Stimulated activated CD8-positive, alpha-beta memory T cell treated with anti-CD3 and anti-CD28 coated beads, Interleukin-7, amount 100 ng/mL, for 24 hours (primary cell): ENCODE data around the gene EHD4.

Source experiments
- DNase-seq: peaks from one replicate; pipeline ENCODE4 v3.0.0-alpha.2; 2020; ENCODE audit warnings: low read depth

EHD4 gene

DNA sequence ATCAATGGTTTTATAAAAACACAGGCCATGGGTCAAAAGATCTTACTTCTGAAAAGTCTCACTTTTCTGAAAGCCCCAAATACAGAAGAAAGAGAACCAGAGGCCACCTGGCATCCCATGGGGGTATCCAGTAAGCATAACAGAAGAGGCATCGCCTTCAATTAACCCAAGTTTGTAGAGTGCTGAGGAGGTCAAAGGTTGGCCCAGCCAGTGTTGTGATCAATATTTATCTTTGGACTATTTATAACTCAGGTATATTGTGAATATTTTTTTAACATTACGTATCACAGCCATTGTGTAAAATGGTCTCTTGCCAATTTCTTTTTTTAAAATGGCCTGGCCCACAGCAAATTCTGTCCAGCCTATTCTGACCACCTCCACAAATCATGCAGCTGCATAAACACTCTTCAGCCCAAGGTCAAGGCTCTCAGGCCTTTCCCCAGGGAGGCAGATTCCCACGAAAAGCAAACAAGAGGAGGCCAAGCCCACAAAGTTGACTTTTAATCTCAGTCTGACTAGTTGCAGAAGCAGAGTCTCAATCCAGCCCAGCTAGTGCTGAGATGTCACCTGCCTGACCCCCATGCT lies 52.3 kb downstream of the EHD4 start:
- no peak for DNase-seq

DNA sequence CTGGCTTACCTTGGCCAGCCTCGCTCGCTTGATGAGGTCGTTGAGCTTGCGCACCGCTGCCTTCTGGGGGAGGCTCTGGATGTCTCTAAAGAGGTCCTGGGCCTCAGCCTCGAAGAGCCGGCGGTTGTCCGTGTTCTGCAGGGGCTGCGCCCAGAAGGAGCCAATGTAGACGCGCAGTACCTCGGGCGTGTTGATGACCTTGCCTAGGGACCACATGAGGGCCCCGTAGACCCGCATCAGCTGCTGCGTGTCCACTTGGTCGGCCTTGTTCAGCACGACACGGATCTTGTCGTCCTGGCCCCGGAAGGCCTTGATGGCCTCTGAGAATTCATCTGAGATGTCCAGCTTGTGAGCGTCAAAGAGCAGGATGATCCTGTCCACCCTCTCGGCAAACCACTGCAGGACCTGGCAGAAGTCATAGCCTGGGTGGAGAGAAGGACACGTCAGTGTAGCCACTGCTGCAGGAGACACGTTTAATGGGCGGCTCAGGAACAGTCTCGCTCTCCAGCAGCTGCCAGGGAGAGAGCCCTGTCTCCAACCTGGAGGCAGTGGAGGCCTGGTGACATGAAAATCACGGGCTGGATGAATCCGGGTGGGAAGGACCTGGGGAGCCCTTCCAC lies 53.0 kb downstream of the EHD4 start:
- no peak for DNase-seq

DNA sequence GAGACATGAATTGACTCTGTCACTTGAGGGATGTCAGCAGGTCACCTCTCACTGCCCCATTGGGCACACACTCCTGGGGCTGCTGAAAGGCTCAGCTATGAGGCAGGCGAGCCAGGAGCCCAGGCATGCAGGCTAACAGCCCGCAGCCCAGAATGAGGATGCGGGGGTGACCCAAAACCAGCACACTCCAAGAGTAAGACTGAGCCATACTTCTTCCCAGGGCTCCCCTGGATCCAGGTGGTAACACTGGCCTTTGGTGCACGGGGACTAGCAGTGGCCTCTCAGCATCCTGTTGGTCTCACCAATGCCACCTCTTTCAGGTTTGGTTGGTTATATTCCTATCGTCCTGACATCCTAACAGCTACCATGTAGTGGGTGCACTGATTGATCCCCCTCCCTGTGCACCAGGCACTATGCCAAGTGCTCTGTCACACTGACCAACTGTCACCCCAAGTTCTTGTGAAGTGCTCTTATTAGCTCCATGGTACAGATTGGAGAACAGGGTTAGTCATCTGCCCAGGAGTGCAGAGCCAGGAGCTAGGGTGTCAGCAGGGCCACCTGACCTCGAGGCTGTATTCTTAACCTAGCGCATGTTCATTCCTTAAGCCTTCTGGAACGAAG lies 53.7 kb downstream of the EHD4 start:
- DNase-seq: no peak

DNA sequence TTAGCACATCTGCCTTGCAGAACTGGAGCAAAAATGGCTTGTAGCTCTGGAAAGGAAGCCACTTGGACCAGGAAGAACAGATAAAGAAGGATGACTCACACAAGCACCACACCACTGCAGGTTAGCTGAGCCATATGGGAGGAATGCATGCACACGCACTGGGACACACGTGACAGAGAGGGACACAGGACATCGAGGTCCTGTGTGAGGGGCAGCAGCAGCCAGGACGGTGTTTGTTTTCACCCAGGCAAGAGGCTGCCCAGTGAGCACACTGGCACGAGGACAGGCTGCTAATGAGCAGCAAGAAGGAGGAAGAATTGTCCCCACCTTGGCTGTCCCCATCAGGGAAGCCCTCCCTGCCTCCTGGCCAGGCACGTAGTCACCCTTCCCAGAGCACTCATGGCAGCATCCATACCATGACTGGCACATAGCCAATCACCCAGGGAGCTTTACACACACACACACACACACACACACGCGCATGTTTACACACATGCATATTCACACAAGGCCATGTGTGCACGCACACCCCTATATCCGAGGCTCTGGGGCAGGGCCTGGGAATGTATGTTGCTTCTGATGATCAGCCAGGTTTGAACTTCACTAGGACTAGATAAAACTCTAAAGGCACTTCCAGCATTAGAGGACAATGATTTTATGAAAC lies 54.5 kb downstream of the EHD4 start:
- no peak for DNase-seq

DNA sequence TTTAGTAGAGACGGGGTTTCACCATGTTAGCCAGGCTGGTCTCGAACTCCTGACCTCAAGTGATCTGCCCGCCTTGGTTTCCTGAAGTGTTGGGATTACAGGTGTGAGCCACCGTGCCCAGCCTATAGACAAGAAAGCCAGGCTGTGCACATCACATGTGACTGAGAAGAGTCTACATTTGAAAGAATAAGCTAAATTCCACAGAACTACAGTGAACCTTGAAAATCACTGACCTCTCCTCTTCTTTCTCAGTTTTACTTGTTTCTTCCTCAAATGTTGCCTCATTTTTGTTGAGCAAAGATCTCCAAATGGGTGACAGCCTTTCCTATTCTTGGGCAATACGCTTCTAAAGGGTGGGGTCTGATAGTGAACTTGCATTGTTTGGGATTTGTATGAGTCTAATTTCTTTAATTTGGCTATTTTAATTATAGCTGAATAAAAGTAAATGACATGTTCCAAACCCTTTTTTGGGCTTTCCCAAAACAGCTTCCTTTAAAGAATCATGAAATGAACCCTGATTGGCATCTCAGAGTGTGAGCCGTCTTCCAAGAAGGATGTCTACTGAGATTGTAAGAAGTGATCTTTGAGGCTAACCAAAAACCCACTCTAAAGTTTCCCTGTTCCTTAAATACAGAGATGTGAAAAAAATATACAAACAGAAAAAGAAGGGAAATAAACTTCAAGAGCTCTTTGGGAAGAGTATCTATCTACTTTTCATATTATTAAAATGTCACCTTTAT lies 56.9 kb downstream of the EHD4 start:
- no peak for DNase-seq

DNA sequence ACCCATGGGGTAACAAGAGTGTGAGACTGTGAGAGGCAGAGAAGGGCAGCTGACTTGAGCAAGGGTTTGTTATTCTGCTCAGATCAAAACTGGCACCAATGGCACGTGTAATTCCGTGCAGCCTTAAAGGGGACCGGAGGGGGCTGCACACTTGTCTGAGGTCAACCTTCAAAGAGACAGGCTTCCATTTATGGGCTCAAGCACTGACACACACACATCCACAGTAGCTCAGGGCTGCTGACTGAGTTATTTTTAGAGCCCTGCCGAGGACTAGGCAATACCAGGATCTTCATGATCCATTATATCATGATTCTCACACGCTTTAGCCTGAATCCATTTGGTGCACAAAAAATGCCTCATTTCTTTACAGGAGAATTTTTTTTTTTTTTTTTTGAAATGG lies 57.9 kb downstream of the EHD4 start:
- no peak for DNase-seq

DNA sequence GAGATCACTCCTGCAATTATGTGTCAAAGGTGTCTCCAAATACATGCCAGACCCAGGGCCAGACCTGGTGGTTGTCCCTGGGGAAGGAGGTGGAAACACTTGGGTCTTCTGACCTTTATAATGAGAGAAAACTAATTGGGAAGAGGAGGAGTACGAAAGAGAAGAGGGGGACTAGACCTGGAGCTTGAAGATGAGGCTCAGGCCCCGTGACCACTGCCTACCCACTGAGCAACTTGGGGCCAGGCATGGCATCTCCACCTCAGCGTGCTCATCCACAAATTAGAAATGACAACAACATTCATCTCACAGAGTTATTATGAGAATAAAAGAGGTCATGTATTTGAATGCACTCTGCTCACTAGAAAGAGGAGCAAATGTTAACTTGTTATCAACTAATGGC lies 59.1 kb downstream of the EHD4 start:
- DNase-seq: no peak

DNA sequence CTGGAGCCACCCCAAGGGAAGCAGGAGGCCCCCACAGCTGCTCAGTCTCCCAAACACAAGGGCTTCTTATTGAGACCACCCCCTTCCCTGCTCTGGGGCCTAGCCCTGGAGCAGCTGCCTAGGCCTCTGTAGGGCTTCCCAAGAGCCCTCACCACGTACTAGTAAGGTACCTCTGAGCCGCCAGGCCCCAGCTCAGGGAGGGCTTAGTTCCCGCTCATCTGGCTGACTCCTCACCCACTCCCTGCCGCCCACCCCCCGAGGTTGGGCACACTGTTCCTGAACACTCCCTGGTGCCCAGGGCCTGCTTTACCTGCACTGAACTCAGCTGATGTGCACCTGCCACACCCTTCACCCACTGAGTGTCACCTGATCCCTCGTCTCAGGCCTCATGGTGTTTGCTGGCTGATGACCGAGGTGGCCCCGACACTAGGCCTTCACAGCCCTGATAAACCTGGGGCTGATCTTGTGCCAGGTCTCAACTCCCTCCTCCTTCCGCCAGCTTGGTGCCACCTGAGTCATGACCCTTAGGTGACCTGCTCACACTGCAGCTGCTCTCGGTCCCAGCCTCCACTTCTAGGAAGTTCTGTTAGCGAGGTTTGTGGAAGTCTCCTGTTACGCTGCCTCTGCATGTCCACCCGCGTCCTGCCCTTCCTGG lies 60.5 kb downstream of the EHD4 start:
- DNase-seq: no peak

DNA sequence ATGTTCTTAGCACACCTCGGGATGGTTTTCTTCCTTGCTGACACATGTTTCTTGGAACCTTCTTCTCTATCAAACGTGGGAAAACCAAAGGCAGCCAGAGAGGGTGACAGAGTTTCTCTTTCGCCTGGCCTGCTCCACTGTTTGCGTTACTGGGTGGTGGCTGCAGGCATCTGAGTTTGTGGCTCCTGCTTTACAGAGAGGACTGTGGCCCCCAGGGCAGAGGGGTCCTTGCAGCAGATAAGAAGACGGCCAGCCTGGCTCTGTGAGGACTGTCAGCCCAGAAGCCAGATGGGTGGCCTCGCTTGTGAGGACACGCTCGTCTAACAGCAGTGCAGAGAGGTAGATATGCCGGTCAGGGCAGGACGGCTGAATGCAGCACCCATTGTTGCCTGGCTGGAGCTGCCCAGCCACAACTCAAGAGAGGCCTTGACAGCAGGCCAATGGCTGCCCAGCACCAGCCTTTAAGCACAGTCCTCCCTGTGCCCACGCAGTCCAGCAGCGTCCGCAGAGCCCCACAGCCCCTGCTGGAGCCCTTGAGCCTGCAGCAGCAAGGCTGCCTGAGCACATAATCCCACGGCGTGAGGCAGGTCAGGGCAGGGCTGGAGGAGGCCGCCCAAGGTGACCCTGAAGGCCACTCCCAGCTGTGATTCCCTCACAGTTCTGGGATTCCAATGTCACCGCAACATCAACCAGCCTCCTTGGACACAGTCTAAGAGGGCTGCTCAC lies 63.5 kb downstream of the EHD4 start:
- DNase-seq: no peak

DNA sequence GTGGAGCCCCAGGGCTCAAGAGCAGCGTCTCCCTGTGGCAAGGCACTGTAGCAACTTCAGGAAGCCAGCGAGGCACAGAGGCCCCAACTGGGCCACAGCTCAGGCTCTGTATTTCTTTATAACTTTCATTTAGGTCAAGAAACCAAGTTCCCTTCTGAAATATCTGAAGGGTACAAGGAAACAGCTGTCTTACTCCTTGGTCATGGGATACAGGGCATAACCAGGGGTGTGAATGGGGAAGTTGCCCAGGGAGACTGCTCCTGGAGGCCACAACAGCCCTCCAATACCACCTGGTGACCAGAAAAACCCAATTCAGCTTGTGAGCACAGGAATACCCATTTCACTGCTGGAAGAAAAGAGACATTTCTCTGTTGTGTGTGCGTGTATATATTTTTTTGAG lies 65.2 kb downstream of the EHD4 start:
- DNase-seq: no peak

DNA sequence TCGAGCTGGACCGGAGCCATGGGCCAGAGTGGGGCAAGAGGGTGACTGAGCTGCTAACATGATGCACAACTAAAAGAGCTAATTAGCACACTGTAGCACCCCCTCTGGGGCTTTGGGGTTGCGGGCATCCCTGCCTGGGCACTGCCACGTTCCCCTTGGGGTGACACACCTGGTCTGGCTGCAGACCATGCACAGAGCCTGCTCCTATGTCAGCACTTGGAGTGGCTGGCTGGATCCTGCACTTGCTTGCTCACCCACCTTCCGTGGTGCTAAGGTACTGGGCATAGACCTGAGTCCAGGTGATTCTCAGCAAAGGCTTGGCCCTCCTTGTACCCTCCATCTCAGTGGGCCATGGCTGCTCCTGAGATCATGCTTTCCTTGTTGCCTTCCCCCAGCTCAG lies 65.7 kb downstream of the EHD4 start:
- DNase-seq: no peak

DNA sequence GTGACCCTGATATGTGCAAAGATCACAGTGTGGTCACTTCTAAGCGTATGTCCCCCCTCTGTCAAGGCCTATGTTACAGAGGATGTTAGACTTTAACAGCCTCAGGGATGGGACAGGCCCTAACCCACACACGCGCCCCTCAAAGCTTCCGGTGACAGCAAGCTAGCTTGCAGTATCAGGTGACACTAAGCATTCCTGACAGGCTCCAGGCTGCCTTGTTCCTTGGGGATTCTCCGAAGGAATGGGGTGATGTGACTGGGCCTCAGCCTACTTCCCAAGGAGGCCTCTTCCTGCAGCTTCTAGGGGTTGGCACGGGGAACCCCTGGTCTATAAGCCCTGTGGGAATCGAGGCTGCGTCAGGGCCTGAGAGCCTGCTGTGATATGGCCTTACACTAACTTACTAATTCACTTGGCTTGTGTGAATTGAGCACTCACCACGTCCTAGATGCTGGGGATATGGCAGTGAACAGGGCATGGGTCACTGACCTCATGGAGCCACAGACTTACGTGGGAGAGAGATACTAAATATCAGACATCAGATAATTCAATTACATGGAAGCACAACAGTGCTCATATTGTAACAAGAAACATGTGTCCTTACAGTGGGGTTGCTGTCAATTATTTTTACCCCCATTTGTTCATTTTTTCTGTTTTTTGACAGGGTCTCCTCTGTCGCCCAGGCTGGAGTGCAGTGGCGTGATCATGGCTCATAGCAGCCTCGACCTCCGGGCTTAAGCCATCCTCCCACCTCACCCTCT lies 67.1 kb downstream of the EHD4 start:
- DNase-seq: no peak

DNA sequence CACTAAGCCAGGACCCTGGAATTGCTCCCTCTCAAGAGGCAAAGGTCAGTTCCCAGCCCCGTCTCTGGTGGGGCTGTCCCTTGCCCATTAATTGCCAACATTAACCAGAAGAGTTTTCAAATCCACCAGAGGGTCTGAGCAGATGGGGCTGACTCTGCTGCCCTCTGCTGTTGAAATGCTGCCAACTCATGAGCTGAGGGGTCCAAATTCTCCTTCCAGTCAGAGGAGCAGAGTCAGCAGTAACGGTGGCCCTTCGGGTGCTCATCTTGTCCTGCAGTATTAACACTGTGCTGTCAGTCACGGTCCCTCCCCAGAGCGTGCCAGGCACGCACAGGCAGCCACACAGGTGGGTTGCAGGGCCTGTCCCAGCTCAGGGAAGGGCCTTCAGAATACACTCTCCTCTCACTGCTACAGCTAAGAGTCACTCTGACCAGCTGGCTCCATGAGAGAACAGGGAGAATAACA lies 67.8 kb downstream of the EHD4 start:
- peak; percentile 44 for DNase-seq

DNA sequence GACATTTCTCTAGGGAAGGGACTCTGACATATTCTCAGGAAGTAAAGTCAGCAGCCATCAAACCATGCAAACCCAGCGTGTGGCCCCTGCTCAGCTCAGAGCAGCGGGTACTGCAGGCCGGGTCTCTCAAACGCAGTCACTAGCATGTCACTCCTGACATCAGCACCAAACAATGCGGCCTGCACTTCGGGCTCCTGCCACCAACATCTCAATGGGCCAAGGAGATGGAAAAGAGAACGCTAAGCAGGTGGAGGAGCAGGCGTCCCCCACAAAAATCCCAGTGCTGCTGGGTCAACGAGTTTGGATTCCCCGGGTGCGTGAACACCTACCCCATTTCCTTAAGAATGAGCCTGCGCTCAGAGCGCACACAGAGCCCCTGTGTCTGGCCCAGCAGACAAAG lies 68.6 kb downstream of the EHD4 start:
- DNase-seq: no peak

DNA sequence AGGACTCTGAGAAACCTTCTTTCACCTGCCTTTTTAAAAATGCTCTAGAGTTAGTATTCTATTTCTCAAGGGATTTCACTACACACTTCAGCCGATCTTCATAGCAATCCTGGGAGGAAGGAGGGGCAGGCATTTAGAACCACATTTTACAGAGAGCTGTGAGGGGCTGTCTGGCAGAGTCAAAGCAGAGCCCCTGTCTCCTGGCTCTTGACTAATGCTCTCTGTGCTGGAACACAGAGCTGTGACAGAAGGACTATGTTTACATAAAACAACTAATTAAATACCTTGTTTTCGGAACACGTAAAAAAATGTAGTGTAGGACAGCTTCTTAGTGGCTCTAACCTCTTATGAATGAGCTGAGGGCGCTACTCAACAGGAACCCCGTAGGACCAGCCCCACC lies 70.9 kb downstream of the EHD4 start:
- no peak for DNase-seq

DNA sequence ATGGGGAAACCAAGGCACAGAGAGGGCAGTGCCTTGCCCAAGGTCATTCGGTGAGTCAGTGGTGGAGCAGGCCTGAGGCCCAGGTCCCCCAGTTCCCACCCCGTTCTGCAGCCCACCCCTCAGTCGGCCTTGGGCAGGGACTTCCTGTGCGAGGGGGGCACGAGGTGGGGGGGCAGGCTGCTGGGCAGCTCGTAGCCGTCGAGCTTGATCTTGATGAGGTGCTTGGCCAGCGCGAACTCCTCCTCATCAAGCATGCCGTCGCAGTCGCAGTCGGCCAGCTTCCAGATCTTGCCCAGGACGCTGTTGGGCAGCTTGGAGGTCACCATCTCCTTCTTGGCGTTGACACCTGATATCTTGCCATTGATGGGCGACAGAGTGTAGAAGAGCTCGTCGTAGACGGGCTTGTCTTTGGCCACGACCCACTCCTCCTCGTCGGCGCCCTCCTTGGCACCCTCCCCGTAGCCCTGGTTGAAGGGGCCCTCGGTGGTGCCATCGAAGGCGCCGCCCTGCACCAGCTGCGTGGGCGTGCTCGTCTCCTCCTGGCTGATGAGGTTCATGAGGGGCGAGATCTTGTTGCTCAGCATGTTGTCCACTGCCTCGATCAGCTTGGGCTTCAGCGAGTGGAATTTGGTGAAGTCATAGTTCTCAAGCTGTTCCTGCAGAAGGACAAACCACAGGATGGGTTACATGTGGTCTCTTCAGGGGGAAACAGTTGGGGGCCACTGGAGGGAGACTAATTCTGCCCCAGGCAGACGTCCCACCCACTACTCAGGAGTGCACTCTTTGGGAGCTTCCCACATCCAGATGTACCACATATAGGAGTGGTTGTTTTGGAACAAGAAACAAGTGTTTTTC lies 71.6 kb downstream of the EHD4 start:
- no peak for DNase-seq

DNA sequence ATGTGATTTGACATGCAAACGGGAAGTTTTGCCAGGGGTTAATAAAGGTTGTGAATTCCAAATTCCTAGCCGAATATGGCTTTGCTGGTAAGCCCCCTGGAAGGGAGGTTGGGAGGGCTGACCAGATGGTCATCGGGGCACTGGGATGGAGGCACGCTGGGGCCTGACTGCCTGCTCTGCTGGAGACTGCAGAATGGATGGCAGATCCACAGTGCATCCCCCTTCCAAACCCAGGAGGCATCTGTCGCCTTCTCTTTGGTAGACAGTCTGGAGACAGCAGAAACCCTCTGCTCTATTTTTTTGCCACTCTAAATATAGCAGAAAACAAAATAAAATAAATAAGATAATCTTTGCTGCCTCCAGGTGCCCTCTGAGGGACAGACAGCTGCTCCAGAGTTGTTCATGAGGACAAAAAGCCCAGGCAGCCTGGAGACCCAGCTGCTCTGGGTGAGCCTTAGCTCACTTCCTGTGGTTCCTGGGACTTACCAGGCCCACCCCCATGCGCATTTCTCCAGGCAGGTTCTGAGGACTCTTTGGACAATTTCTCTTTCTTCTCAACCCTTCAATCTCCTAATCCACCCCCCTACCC lies 72.4 kb downstream of the EHD4 start:
- DNase-seq: no peak

DNA sequence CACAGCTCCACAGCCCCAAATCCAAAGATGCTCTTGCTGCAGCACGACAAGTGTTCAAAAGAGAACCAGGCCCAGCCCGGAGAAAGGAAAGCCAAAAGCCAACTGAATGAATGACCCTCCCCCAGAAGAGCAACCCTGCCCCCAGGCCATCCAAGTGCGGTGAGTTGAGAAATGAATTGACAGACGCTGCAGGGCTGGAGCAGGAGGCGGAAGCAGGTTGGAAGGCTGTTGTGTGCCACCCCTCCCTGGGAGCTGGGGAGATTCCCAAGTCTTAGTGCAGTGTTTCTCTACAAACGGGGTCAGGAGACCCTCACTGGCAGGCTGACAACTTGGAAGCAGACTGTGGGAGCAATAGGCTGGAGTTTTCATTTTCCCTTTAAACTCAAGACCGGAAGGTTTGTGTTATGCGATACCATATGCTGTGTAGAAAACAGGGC lies 75.0 kb downstream of the EHD4 start:
- DNase-seq: no peak

DNA sequence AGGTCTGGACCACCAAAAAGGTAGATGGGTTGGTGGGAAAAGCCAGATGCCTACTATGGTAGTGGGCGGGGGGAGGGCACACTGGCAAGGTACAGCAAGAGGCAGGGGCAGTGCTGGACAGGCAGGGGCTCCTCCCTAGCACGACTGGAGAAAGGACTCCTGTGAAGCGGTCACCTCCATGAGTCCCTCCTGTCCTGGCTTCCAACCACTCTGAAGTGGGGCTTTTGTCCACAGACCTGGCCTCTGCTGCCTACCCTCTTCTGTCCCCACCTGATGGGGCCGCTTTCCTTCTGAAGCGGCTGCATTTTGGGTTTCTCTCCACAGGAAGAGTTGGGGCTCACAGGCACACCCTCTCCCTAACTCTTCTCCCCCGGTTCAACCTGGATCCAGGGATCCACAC lies 75.8 kb downstream of the EHD4 start:
- DNase-seq: no peak
